Measurements from ENCODE around the gene SPECC1L. TPM values are rescaled to one million over a fixed set of nuclear protein-coding genes. Genes with fewer than 3 reads are reported as not detected.

Gene SPECC1L
- total RNA-seq, 4 donors from 2014 or later = 50.4 to 125 (median 68.0) TPM

GRCh38 chr22:24329453-24329852 is 58.8 kb downstream of the SPECC1L start:
- no peaks in the 10 kb centered on the region for H3K9me3 ChIP-seq
- H3K4me3 ChIP-seq = no peak overlapping the region
- TF ChIP-seq CTCF (IDR thresholded peaks at IDR 0.05) (no peak), POLR2A (IDR thresholded peaks at IDR 0.05) (no peak), POLR2AphosphoS5 (IDR thresholded peaks at IDR 0.05) (no peak), EP300 (IDR thresholded peaks at IDR 0.05; ENCODE audit: low read depth) (no peak)
- no peak for DNase-seq
- no peak overlapping the region for H3K27ac ChIP-seq
- peaks cover 0 to 12% (median 8%) of the 10 kb centered on the region in 4 donors for H3K4me1 ChIP-seq
- H3K27me3 ChIP-seq = no peaks in the 10 kb centered on the region
- in situ Hi-C loops (cut with MboI; ENCODE audit: low pct_ligation_motif_present in 1 of 4, low pct_unique_long_range_greater_than_20kb in 1 of 4, low sequenced_read_pairs in 3 of 4) (loop anchor here in 3 of 4 donors (5.0 to 10.0 kb wide), 2 partner anchors 193 to 195 kb away; no protein-coding TSS in a partner anchor), intact Hi-C loops (cut with DNase I; ENCODE audit: low total_unique reads) (no loop called here)
- H3K36me3 ChIP-seq = peaks cover 0 to 47% (median 6%) of the 10 kb centered on the region in 4 donors
- WGBS, 2 donors (ENCODE audit: low coverage in 1 of 2) = 29 to 65% methylated on average over 2 to 6 of the region's 6 CpGs

GRCh38 chr22:24330636-24331035 is 60.0 kb downstream of the SPECC1L start:
- H3K36me3 ChIP-seq = peaks cover 0 to 52% (median 11%) of the 10 kb centered on the region in 4 donors
- H3K4me1 ChIP-seq = no peaks in the 10 kb centered on the region
- intact Hi-C loops (cut with DNase I; ENCODE audit: low total_unique reads) (loop anchor here (10.0 kb wide), 1 partner anchor 194 kb away; no protein-coding TSS in a partner anchor), in situ Hi-C loops (cut with MboI; ENCODE audit: low pct_ligation_motif_present in 1 of 4, low pct_unique_long_range_greater_than_20kb in 1 of 4, low sequenced_read_pairs in 3 of 4) (no loop called here)
- WGBS, 2 donors (ENCODE audit: low coverage in 1 of 2) = 55% methylated on average over 1 of the region's 1 CpG; no CpG with 5 or more reads in 1 of the 2 donors
- no peaks in the 10 kb centered on the region for H3K9me3 ChIP-seq
- no peak overlapping the region for H3K4me3 ChIP-seq
- TF ChIP-seq CTCF (IDR thresholded peaks at IDR 0.05) = no peak
- no peak for TF ChIP-seq EP300 (IDR thresholded peaks at IDR 0.05; ENCODE audit: low read depth)
- no peak for DNase-seq
- no peak overlapping the region for H3K27ac ChIP-seq
- no peaks in the 10 kb centered on the region for H3K27me3 ChIP-seq

- 78 to 81% methylated on average over 3 of the region's 3 CpGs for WGBS, 2 donors (ENCODE audit: low coverage in 1 of 2)
- Histone ChIP-seq H3K4me3 (no peak overlapping the region), H3K4me1 (no peaks in the 10 kb centered on the region), H3K9me3 (no peaks in the 10 kb centered on the region), H3K27ac (no peak overlapping the region), H3K36me3 (peaks cover 0 to 54% (median 11%) of the 10 kb centered on the region in 4 donors), H3K27me3 (no peaks in the 10 kb centered on the region)
- intact Hi-C loops (cut with DNase I; ENCODE audit: low total_unique reads) = loop anchor here (10.0 kb wide), 1 partner anchor 193 kb away; no protein-coding TSS in a partner anchor
- in situ Hi-C loops (cut with MboI; ENCODE audit: low pct_ligation_motif_present in 1 of 4, low pct_unique_long_range_greater_than_20kb in 1 of 4, low sequenced_read_pairs in 3 of 4) = no loop called here
- DNase-seq = no peak
- TF ChIP-seq EP300 (IDR thresholded peaks at IDR 0.05; ENCODE audit: low read depth) = no peak
- TF ChIP-seq CTCF (IDR thresholded peaks at IDR 0.05) = no peak
- TF ChIP-seq POLR2AphosphoS5 (IDR thresholded peaks at IDR 0.05) = no peak
- no peak for TF ChIP-seq POLR2A (IDR thresholded peaks at IDR 0.05)
These were observed 61.1 kb downstream of the SPECC1L start for GRCh38 chr22:24331468-24332440.

GRCh38 chr22:24333301-24333700 is 62.7 kb downstream of the SPECC1L start:
- no peak overlapping the region for H3K4me3 ChIP-seq
- H3K9me3 ChIP-seq = no peaks in the 10 kb centered on the region
- TF ChIP-seq CTCF (IDR thresholded peaks at IDR 0.05) = no peak
- no peak for TF ChIP-seq POLR2A (IDR thresholded peaks at IDR 0.05)
- TF ChIP-seq POLR2AphosphoS5 (IDR thresholded peaks at IDR 0.05) = no peak
- TF ChIP-seq EP300 (IDR thresholded peaks at IDR 0.05; ENCODE audit: low read depth) = no peak
- DNase-seq = no peak
- intact Hi-C loops (cut with DNase I; ENCODE audit: low total_unique reads) (loop anchor here (10.0 kb wide), 1 partner anchor 192 kb away; no protein-coding TSS in a partner anchor), in situ Hi-C loops (cut with MboI; ENCODE audit: low pct_ligation_motif_present in 1 of 4, low pct_unique_long_range_greater_than_20kb in 1 of 4, low sequenced_read_pairs in 3 of 4) (no loop called here)
- 86 to 88% methylated on average over 2 of the region's 2 CpGs for WGBS, 2 donors (ENCODE audit: low coverage in 1 of 2)
- H3K4me1 ChIP-seq = peaks cover 0 to 11% (median 6%) of the 10 kb centered on the region in 4 donors
- no peak overlapping the region for H3K27ac ChIP-seq
- no peaks in the 10 kb centered on the region for H3K27me3 ChIP-seq
- peaks cover 0 to 56% (median 11%) of the 10 kb centered on the region in 4 donors for H3K36me3 ChIP-seq
